Left ventricle myocardium superior (tissue), 1 donor: Measurements from ENCODE around the gene SEL1L3. TPM values are rescaled to one million over a fixed set of nuclear protein-coding genes. Genes with fewer than 3 reads are reported as not detected.
A peak's percentile ranks its signal among the peaks of the same experiment; 100 is the strongest.

Source experiments
- ATAC-seq: fragments of 200-7000 bp; cut with Tn5 transposase; one replicate; pipeline ENCODE4 v1.9.1; 2020; ENCODE audit warnings: mild to moderate bottlenecking, moderate library complexity
- DNase-seq: peaks from one replicate; pipeline ENCODE4 v3.0.0-alpha.2; 2020
- intact Hi-C: fragments of 100-400 bp; cut with micrococcal nuclease; formaldehyde crosslinking; loops from one replicate; pipeline ENCODE4 v1.11.0; 2022
- total RNA-seq: library from RNA; stranded (reverse); fragmentation: NEBNext Ultra II Directional; extraction: Animal tissue kit (Norgen Biotek cat#: 25700); gene quantifications from one replicate; pipeline ENCODE4 v1.2.1, GENCODE V29; 2021
- donor health status: DM: no; HTN: yes; CAD: no; lungs with severe emphysema.

SEL1L3 gene
- total RNA-seq, 1 donor from 2014 or later, result 2.8 TPM

- intact Hi-C loops, result no loop called here
- peak; percentile 84 for ATAC-seq
- peak; percentile 49 for DNase-seq
These were observed 35.4 kb downstream of the SEL1L3 start for GRCh38 chr4:25827373-25827772.

- DNase-seq, result no peak
- ATAC-seq, result no peak
- intact Hi-C loops, result no loop called here
These were observed 36.6 kb downstream of the SEL1L3 start for GRCh38 chr4:25826074-25826752.

GRCh38 chr4:25823632-25824031 lies 39.2 kb downstream of the SEL1L3 start:
- DNase-seq, result no peak
- no peak for ATAC-seq
- intact Hi-C loops, result no loop called here

GRCh38 chr4:25821899-25822298 lies 40.9 kb downstream of the SEL1L3 start:
- DNase-seq (no peak), ATAC-seq (no peak)
- intact Hi-C loops, result no loop called here

GRCh38 chr4:25821267-25821666 lies 41.5 kb downstream of the SEL1L3 start:
- intact Hi-C loops, result no loop called here
- DNase-seq, result no peak

GRCh38 chr4:25818876-25819275 lies 43.9 kb downstream of the SEL1L3 start:
- no peak for ATAC-seq
- DNase-seq, result no peak
- intact Hi-C loops, result no loop called here

More at GRCh38 chr4:25821267-25821666, 41.5 kb downstream of the SEL1L3 start:
- no peak for ATAC-seq

GRCh38 chr4:25818371-25818871 lies 44.4 kb downstream of the SEL1L3 start:
- ATAC-seq, result peak; percentile 21
- intact Hi-C loops, result no loop called here
- DNase-seq, result no peak

GRCh38 chr4:25817059-25817681 lies 45.6 kb downstream of the SEL1L3 start:
- ATAC-seq (no peak), DNase-seq (no peak)
- intact Hi-C loops, result no loop called here

- ATAC-seq (no peak), DNase-seq (no peak)
- intact Hi-C loops, result no loop called here
These were observed 46.2 kb downstream of the SEL1L3 start for GRCh38 chr4:25816591-25817058.

- DNase-seq (no peak), ATAC-seq (no peak)
- intact Hi-C loops, result no loop called here
These were observed 47.2 kb downstream of the SEL1L3 start for GRCh38 chr4:25815586-25815985.

GRCh38 chr4:25814301-25815136 lies 48.3 kb downstream of the SEL1L3 start:
- DNase-seq, result peak; percentile 53
- intact Hi-C loops, result no loop called here
- ATAC-seq, result peak; percentile 72

- DNase-seq, result no peak
- peak; percentile 83 for ATAC-seq
- intact Hi-C loops, result no loop called here
These were observed 49.2 kb downstream of the SEL1L3 start for GRCh38 chr4:25813448-25814106.

GRCh38 chr4:25811841-25812240 lies 50.9 kb downstream of the SEL1L3 start:
- ATAC-seq, result no peak

GRCh38 chr4:25811374-25811690 lies 51.5 kb downstream of the SEL1L3 start:
- DNase-seq (no peak), ATAC-seq (no peak)
- intact Hi-C loops, result no loop called here

More at GRCh38 chr4:25811841-25812240, 50.9 kb downstream of the SEL1L3 start:
- no peak for DNase-seq
- intact Hi-C loops, result no loop called here

GRCh38 chr4:25810461-25811373 lies 52.1 kb downstream of the SEL1L3 start:
- no peak for ATAC-seq

GRCh38 chr4:25809996-25810395 lies 52.8 kb downstream of the SEL1L3 start:
- intact Hi-C loops, result no loop called here
- DNase-seq (no peak), ATAC-seq (no peak)

More at GRCh38 chr4:25810461-25811373, 52.1 kb downstream of the SEL1L3 start:
- no peak for DNase-seq
- intact Hi-C loops, result no loop called here

GRCh38 chr4:25807102-25807728 lies 55.6 kb downstream of the SEL1L3 start:
- no peak for DNase-seq
- no peak for ATAC-seq
- intact Hi-C loops, result no loop called here

- no peak for ATAC-seq
- intact Hi-C loops, result no loop called here
- DNase-seq, result no peak
These were observed 57.4 kb downstream of the SEL1L3 start for GRCh38 chr4:25805255-25805860.
